ENCODE measurements around the gene COL23A1.

DNA sequence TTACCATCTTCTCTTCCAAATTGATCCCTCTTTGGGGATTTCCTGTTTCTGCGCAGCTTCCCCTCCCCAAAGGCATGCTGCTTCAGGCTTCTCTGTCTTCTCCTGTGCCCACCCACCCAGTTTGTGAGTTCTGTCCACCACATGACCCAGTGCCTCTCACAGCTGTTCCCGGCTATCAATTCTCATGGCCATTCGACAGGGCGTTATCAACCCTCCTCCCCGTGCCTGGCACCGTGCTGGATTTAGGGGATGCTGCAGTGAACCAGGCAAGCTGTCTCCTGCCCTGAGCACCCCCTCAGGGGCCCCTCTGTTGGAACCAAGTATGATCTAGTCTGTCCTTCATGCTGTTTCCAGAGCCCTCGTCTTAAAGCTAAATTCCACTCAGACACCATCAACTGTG is 38.7 kb downstream of the COL23A1 start:
- TF ChIP-seq YY1 (tag by site-specific recombination; IDR thresholded peaks at IDR 0.05) (no peak), ZNF10 (tag by site-specific recombination; IDR thresholded peaks at IDR 0.05) (no peak), ZNF623 (tag by site-specific recombination; IDR thresholded peaks at IDR 0.05) (no peak), ZNF561 (tag by site-specific recombination; IDR thresholded peaks at IDR 0.05; ENCODE audit: borderline replicate concordance) (no peak)
- TF ChIP-seq, protein P1, sequence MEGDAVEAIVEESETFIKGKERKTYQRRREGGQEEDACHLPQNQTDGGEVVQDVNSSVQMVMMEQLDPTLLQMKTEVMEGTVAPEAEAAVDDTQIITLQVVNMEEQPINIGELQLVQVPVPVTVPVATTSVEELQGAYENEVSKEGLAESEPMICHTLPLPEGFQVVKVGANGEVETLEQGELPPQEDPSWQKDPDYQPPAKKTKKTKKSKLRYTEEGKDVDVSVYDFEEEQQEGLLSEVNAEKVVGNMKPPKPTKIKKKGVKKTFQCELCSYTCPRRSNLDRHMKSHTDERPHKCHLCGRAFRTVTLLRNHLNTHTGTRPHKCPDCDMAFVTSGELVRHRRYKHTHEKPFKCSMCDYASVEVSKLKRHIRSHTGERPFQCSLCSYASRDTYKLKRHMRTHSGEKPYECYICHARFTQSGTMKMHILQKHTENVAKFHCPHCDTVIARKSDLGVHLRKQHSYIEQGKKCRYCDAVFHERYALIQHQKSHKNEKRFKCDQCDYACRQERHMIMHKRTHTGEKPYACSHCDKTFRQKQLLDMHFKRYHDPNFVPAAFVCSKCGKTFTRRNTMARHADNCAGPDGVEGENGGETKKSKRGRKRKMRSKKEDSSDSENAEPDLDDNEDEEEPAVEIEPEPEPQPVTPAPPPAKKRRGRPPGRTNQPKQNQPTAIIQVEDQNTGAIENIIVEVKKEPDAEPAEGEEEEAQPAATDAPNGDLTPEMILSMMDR (tag by site-specific recombination; IDR thresholded peaks at IDR 0.05) = no peak
- TF ChIP-seq, protein P2, sequence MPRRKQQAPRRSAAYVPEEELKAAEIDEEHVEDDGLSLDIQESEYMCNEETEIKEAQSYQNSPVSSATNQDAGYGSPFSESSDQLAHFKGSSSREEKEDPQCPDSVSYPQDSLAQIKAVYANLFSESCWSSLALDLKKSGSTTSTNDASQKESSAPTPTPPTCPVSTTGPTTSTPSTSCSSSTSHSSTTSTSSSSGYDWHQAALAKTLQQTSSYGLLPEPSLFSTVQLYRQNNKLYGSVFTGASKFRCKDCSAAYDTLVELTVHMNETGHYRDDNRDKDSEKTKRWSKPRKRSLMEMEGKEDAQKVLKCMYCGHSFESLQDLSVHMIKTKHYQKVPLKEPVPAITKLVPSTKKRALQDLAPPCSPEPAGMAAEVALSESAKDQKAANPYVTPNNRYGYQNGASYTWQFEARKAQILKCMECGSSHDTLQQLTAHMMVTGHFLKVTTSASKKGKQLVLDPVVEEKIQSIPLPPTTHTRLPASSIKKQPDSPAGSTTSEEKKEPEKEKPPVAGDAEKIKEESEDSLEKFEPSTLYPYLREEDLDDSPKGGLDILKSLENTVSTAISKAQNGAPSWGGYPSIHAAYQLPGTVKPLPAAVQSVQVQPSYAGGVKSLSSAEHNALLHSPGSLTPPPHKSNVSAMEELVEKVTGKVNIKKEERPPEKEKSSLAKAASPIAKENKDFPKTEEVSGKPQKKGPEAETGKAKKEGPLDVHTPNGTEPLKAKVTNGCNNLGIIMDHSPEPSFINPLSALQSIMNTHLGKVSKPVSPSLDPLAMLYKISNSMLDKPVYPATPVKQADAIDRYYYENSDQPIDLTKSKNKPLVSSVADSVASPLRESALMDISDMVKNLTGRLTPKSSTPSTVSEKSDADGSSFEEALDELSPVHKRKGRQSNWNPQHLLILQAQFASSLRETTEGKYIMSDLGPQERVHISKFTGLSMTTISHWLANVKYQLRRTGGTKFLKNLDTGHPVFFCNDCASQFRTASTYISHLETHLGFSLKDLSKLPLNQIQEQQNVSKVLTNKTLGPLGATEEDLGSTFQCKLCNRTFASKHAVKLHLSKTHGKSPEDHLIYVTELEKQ (tag by site-specific recombination; IDR thresholded peaks at IDR 0.05; ENCODE audit: borderline replicate concordance) = no peak
- TF ChIP-seq, protein P3, sequence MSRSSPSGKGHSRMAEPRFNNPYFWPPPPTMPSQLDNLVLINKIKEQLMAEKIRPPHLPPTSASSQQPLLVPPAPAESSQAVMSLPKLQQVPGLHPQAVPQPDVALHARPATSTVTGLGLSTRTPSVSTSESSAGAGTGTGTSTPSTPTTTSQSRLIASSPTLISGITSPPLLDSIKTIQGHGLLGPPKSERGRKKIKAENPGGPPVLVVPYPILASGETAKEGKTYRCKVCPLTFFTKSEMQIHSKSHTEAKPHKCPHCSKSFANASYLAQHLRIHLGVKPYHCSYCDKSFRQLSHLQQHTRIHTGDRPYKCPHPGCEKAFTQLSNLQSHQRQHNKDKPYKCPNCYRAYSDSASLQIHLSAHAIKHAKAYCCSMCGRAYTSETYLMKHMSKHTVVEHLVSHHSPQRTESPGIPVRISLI (tag by site-specific recombination; IDR thresholded peaks at IDR 0.05) = no peak
- TF ChIP-seq, protein P4, sequence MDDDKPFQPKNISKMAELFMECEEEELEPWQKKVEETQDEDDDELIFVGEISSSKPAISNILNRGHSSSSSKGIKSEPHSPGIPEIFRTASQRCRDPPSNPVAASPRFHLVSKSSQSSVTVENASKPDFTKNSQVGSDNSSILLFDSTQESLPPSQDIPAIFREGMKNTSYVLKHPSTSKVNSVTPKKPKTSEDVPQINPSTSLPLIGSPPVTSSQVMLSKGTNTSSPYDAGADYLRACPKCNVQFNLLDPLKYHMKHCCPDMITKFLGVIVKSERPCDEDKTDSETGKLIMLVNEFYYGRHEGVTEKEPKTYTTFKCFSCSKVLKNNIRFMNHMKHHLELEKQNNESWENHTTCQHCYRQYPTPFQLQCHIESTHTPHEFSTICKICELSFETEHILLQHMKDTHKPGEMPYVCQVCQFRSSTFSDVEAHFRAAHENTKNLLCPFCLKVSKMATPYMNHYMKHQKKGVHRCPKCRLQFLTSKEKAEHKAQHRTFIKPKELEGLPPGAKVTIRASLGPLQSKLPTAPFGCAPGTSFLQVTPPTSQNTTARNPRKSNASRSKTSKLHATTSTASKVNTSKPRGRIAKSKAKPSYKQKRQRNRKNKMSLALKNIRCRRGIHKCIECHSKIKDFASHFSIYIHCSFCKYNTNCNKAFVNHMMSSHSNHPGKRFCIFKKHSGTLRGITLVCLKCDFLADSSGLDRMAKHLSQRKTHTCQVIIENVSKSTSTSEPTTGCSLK (tag by site-specific recombination; IDR thresholded peaks at IDR 0.05) = no peak

Data from HEK293 (cell line).